LoVo (cell line): ENCODE results near the gene KCNMA1.

ENCODE experiments used
- DNase-seq: peaks from one replicate; pipeline ENCODE4 v3.0.0-alpha.2; 2016; ENCODE audit warnings: low spot score

Gene KCNMA1

GRCh38 chr10:77041636-77042258 is 595.9 kb downstream of the KCNMA1 start:
- no peak for DNase-seq

GRCh38 chr10:77038407-77038806 is 599.2 kb downstream of the KCNMA1 start:
- DNase-seq = no peak

- no peak for DNase-seq
These were observed 599.7 kb downstream of the KCNMA1 start for GRCh38 chr10:77037735-77038403.

GRCh38 chr10:77036993-77037734 is 600.4 kb downstream of the KCNMA1 start:
- DNase-seq = no peak

GRCh38 chr10:77036276-77036675 is 601.3 kb downstream of the KCNMA1 start:
- no peak for DNase-seq

GRCh38 chr10:77034795-77035194 is 602.8 kb downstream of the KCNMA1 start:
- DNase-seq = no peak

- DNase-seq = no peak
These were observed 603.4 kb downstream of the KCNMA1 start for GRCh38 chr10:77034240-77034639.

- DNase-seq = no peak
These were observed 605.4 kb downstream of the KCNMA1 start for GRCh38 chr10:77032188-77032570.

GRCh38 chr10:77031531-77032187 is 605.9 kb downstream of the KCNMA1 start:
- no peak for DNase-seq

GRCh38 chr10:77030974-77031373 is 606.6 kb downstream of the KCNMA1 start:
- no peak for DNase-seq

- DNase-seq = no peak
These were observed 607.6 kb downstream of the KCNMA1 start for GRCh38 chr10:77029777-77030717.

- no peak for DNase-seq
These were observed 609.6 kb downstream of the KCNMA1 start for GRCh38 chr10:77028042-77028441.

GRCh38 chr10:77027576-77027975 is 610.0 kb downstream of the KCNMA1 start:
- DNase-seq = no peak

- no peak for DNase-seq
These were observed 610.5 kb downstream of the KCNMA1 start for GRCh38 chr10:77027141-77027540.

- DNase-seq = no peak
These were observed 611.5 kb downstream of the KCNMA1 start for GRCh38 chr10:77026148-77026547.

- DNase-seq = no peak
These were observed 613.1 kb downstream of the KCNMA1 start for GRCh38 chr10:77024461-77024860.

- DNase-seq = no peak
These were observed 614.2 kb downstream of the KCNMA1 start for GRCh38 chr10:77023396-77023795.

GRCh38 chr10:77022671-77023070 is 614.9 kb downstream of the KCNMA1 start:
- DNase-seq = no peak

- no peak for DNase-seq
These were observed 615.6 kb downstream of the KCNMA1 start for GRCh38 chr10:77021966-77022490.

- no peak for DNase-seq
These were observed 617.1 kb downstream of the KCNMA1 start for GRCh38 chr10:77020426-77021040.

- no peak for DNase-seq
These were observed 620.8 kb downstream of the KCNMA1 start for GRCh38 chr10:77016855-77017254.
